GM12878 (cell line): ENCODE measurements around the gene ADAMTS4.

Source experiments
- CBFB ChIP-seq: IDR thresholded peaks from 2 replicates; pipeline ENCODE4 v1.6.1; 2016; ENCODE audit warnings: antibody characterized with exemption, low read depth
- CTCF ChIP-seq, 3 experiments: IDR thresholded peaks in 2 of 3; conservative IDR thresholded peaks in 1 of 3; 2 replicates each; pipeline ENCODE4 v1.5.1; 2011; ENCODE audit warnings: low read depth in 3 of 3, low read length in 3 of 3, mild to moderate bottlenecking in 3 of 3, control low read depth in 2 of 3, moderate library complexity in 2 of 3, inconsistent platforms in 1 of 3, mixed read lengths in 1 of 3; ENCODE audit not compliant: control insufficient read depth in 2 of 3, insufficient read depth in 1 of 3; ENCODE audit errors: extremely low read depth in 1 of 3
- EP300 ChIP-seq, 2 experiments: fragments of 150-350 bp in 1 of 2; IDR thresholded peaks; 2 replicates each; pipeline ENCODE4 v1.6.1; 2011 to 2012; ENCODE audit warnings: low read depth in 2 of 2, low read length in 2 of 2, borderline replicate concordance in 1 of 2, improper control_type of control experiment in 1 of 2, inconsistent platforms in 1 of 2; ENCODE audit not compliant: control insufficient read depth in 1 of 2
- ESRRA ChIP-seq: IDR thresholded peaks from 2 replicates; pipeline ENCODE4 v1.6.1; 2012; ENCODE audit warnings: mild to moderate bottlenecking, low read length, improper control_type of control experiment
- IKZF1 ChIP-seq: fragments of 450-650 bp; conservative IDR thresholded peaks from 2 replicates; pipeline ENCODE4 v1.6.1; 2017; ENCODE audit warnings: antibody characterized with exemption, mild to moderate bottlenecking
- MYC ChIP-seq: IDR thresholded peaks from 2 replicates; pipeline ENCODE4 v1.6.1; 2011; ENCODE audit warnings: mild to moderate bottlenecking, low read length, moderate library complexity, inconsistent platforms; ENCODE audit not compliant: insufficient read depth, insufficient replicate concordance, insufficient read length, severe bottlenecking
- RB1 ChIP-seq: fragments of 450-650 bp; formaldehyde crosslinking; IDR thresholded peaks from 2 replicates; pipeline ENCODE4 v1.6.1; 2017; ENCODE audit warnings: mild to moderate bottlenecking, borderline replicate concordance
- SIX5 ChIP-seq: IDR thresholded peaks from 2 replicates; pipeline ENCODE4 v1.6.1; 2011; ENCODE audit warnings: mild to moderate bottlenecking, low read depth, low read length, moderate library complexity; ENCODE audit not compliant: severe bottlenecking
- TAF1 ChIP-seq: IDR thresholded peaks from 2 replicates; pipeline ENCODE4 v1.6.1; 2011; ENCODE audit warnings: mild to moderate bottlenecking, low read depth, low read length, borderline replicate concordance
- TCF7 ChIP-seq: IDR thresholded peaks from 2 replicates; pipeline ENCODE4 v1.6.1; 2014; ENCODE audit warnings: antibody characterized with exemption, borderline replicate concordance
- ZNF622 ChIP-seq: fragments of 450-650 bp; IDR thresholded peaks from 2 replicates; pipeline ENCODE4 v1.6.1; 2017; ENCODE audit warnings: mild to moderate bottlenecking, inconsistent platforms

- TF ChIP-seq EP300 (IDR thresholded peaks at IDR 0.05; ENCODE audit: borderline replicate concordance in 1 of 2, control insufficient read depth in 1 of 2, low read depth in 2 of 2, low read length in 2 of 2): no peak
- no peak for TF ChIP-seq ZNF622
- TF ChIP-seq ESRRA: 0 out of 2 replicates have a peak, but pooled peaks have one; percentile 43
- no peak for TF ChIP-seq IKZF1
- no peak for TF ChIP-seq TCF7
- no peak for TF ChIP-seq CBFB
- TF ChIP-seq MYC: no peak
- TF ChIP-seq CTCF (IDR thresholded peaks at IDR 0.05 in 2 of 3, conservative IDR thresholded peaks at IDR 0.05 in 1 of 3; ENCODE audit: control insufficient read depth in 2 of 3, extremely low read depth in 1 of 3, insufficient read depth in 1 of 3, low read depth in 3 of 3, low read length in 3 of 3): peak; percentile 61 to 66 (median 64)
- TF ChIP-seq TAF1: peak; percentile 66; the same call in 1 of the 2 replicates
- TF ChIP-seq RB1: no peak
- TF ChIP-seq SIX5: peak; percentile 79
These were observed 26.9 kb upstream of the ADAMTS4 start, which contains the start of gene TOMM40L for GRCh38 chr1:161225534-161226319.
